Measurements from ENCODE around the gene STN1. TPM values are rescaled to one million over a fixed set of nuclear protein-coding genes. Genes with fewer than 3 reads are reported as not detected.
A peak's percentile ranks its signal among the peaks of the same experiment; 100 is the strongest.

The STN1 gene
- total and polyA plus RNA-seq, 2 of the 8 experiments (the other 6 are each of a cell fraction or from before 2014, with no cell fraction given) = 10.1 to 12.4 TPM

DNA sequence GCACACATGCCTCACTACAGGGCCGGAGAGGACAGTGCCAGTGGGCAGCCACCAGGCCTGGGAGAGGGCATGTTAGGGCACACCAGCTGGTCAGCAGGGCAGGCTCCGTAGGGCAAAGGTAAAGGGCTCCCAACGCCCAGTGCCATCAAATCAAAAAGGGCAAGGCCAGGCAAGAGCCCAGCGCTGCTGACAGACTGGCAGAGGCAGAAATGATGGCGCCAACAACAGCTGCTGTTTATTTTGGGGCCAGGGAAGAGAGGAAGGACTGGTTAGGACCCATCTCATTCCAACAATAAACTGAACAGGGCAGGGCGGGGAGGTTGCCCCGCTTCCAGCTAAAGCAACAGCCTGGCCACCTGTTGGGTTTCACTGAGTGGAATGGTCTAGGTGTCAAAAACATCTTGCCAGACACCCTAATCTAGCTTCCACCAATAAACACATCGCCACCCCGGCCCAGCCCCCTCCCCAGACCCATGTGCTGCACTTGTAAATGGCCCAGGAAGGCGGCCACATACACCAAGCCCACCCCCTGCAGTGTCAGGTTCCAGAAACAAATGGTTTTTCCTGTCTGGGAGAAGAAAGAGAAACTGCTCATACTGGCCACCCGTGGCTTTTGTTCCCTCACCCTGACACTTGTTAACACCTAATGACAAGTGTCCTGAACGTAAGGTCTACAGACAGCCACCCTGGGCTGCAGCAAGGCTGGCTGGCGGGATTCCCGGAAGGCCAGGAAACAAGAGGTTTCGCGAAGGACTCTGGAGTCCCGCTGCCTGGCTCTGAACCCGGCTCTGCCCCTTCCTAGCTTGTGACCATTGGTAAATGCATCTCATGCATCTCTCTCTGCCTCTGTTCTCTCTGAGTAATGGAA is 77.9 kb downstream of the STN1 start:
- Histone ChIP-seq H3K36me3 (ENCODE audit: control insufficient read depth in 2 of 4, insufficient read depth in 4 of 4, low read length in 3 of 4) (no peaks in the 10 kb centered on the region), H3K23me2 (ENCODE audit: low read depth, low read length) (peaks cover 5% of the 10 kb centered on the region; the same call in 1 of the 2 replicates), H3K79me2 (ENCODE audit: control insufficient read depth in 1 of 2, insufficient read depth in 2 of 2, low read length in 2 of 2) (no peaks in the 10 kb centered on the region), H3K23ac (ENCODE audit: insufficient read length) (no peak overlapping the region), H3K18ac (ENCODE audit: extremely low read depth, low read length) (no peak overlapping the region; the same call in 1 of the 2 replicates), H2BK20ac (ENCODE audit: low read length) (peak overlapping the region; percentile 67; the same call in 1 of the 2 replicates), H4K20me1 (replicated peaks in 1 of 2; ENCODE audit: control insufficient read depth in 1 of 2, insufficient read depth in 2 of 2, low read length in 2 of 2) (no peaks in the 10 kb centered on the region), H2AK5ac (ENCODE audit: low read depth, low read length) (peak overlapping the region; percentile 92; the same call in 1 of the 2 replicates), H2AFZ (ENCODE audit: low read length) (no peak overlapping the region), H3K14ac (ENCODE audit: insufficient read length) (no peak overlapping the region), H3K27me3 (replicated peaks in 1 of 4; ENCODE audit: control insufficient read depth in 3 of 4, extremely low read depth in 1 of 4, insufficient read depth in 3 of 4, low read length in 3 of 4) (no peaks in the 10 kb centered on the region), H3K56ac (replicated peaks; ENCODE audit: insufficient read length, low read depth, low read length) (no peak overlapping the region), H3K4me2 (ENCODE audit: insufficient read depth in 1 of 2, low read depth in 2 of 2, low read length in 2 of 2) (peak overlapping the region; percentile 47 to 52), H2BK5ac (ENCODE audit: low read depth, low read length) (peak overlapping the region; percentile 77; the same call in 1 of the 2 replicates), H4K5ac (ENCODE audit: insufficient read length, low read depth, low read length) (no peak overlapping the region), H2BK12ac (ENCODE audit: low read depth, low read length) (peak overlapping the region; percentile 93; the same call in 1 of the 2 replicates), H3K9me3 (ENCODE audit: insufficient read depth in 2 of 2, low read depth in 1 of 2, low read length in 1 of 2) (no peaks in the 10 kb centered on the region), H3K4me3 (ENCODE audit: extremely low read depth in 1 of 4, insufficient read depth in 2 of 4, low read depth in 3 of 4, low read length in 4 of 4) (no peak overlapping the region; a peak in 1 of 8 replicates), H3K4me1 (replicated peaks in 1 of 4; ENCODE audit: control insufficient read depth in 3 of 4, insufficient read depth in 4 of 4, low read length in 3 of 4) (peaks cover 11 to 24% (median 21%) of the 10 kb centered on the region in 4 experiments), H4K8ac (ENCODE audit: extremely low read depth, insufficient read depth, low read length) (no peak overlapping the region), H4K91ac (replicated peaks; ENCODE audit: insufficient read length, low read length) (peak overlapping the region; percentile 47), H2BK15ac (ENCODE audit: low read length) (peak overlapping the region; percentile 94; the same call in 1 of the 2 replicates), H3K4ac (replicated peaks; ENCODE audit: insufficient read length, low read depth, low read length) (no peak overlapping the region), H2BK120ac (replicated peaks; ENCODE audit: low read depth, low read length) (peak overlapping the region; percentile 52), H3K79me1 (ENCODE audit: low read depth, low read length) (no peaks in the 10 kb centered on the region), H3K9ac (replicated peaks in 1 of 4; ENCODE audit: extremely low read depth in 1 of 4, low read depth in 3 of 4, low read length in 3 of 4) (no peak overlapping the region), H3K27ac (ENCODE audit: low read depth, low read length) (no peak overlapping the region)
- WGBS, 2 experiments (ENCODE audit: extremely low coverage in 1 of 2, insufficient coverage in 1 of 2, insufficient read length in 1 of 2, insufficient replicate concordance in 2 of 2, low coverage in 1 of 2, low lambda C conversion rate in 2 of 2, missing lambda C conversion rate in 1 of 2) = 58% methylated on average over 18 of the region's 18 CpGs; no CpG with 5 or more reads in 1 of the 2 experiments
- TF ChIP-seq SIN3A (conservative IDR thresholded peaks at IDR 0.05 in 1 of 2, IDR thresholded peaks at IDR 0.05 in 1 of 2; ENCODE audit: low read depth in 1 of 2, low read length in 2 of 2) (peak; percentile 45 to 62; a peak in 1 of 4 replicates), TAF1 (IDR thresholded peaks at IDR 0.05; ENCODE audit: low read depth, low read length) (no peak)
- DNase-seq (ENCODE audit: low read depth in 1 of 2, low spot score in 2 of 2) = peak in 1 of 2 experiments; percentile 70
- POLR2A ChIA-PET (ENCODE audit: partially characterized antibody) = interaction anchor here (1.0 to 3.2 kb wide), 3 partner anchors 15 to 21 kb away, joined by 3 to 8 read pairs (median 3); partner anchors contain the start of gene SH3PXD2A
- no peak for FAIRE-seq
- CTCF ChIA-PET (ENCODE audit: partially characterized antibody) = interaction anchor here (0.7 to 3.5 kb wide), 14 partner anchors 7 to 127 kb away, joined by 3 to 10 read pairs (median 4); no protein-coding TSS in a partner anchor

Data from H1 (cell line).